ENCODE measurements around the gene SPTBN5. TPM values are rescaled to one million over a fixed set of nuclear protein-coding genes. Genes with fewer than 3 reads are reported as not detected.

SPTBN5 gene
- total RNA-seq, 3 donors from 2014 or later (not counting 1 experiment from before 2014, with no cell fraction given): 4.1 to 6.0 (median 5.2) TPM

DNA sequence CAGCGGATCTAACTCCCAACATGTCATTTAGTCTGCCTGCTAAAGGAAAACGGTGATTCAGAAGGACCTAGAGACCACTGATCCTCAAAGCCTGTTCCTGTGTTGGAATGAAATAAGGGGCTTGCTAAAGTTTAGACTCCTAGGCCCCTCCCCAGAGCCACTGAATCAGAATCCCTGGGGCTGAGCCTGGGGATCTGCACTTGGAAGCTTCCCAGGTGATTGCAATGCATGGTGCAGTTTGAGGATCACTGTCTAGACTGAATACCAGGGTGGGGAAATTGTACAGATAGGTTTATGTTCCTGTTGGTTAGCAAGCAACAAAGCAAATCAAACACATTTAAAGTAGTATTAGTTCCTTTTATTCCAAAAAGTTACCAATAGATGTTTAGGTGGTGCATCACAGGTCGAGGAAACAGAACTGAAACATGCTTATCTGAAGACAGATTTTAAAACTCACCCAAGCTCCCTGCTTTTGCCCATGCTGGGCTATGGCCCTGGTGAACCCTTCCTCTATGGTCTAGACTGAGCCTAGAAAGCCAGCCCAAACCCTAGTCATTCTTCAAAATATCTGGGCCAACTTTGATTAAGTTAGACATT, 29.6 kb upstream of the SPTBN5 start:
- ATAC-seq (no peak), DNase-seq (no peak)
- intact Hi-C loops (cut with micrococcal nuclease): no loop called here
- WGBS (ENCODE audit: insufficient coverage): 85% methylated on average over 3 of the region's 3 CpGs
- H3K36me3 ChIP-seq (ENCODE audit: control insufficient read depth, insufficient read depth, low read length): peaks cover 7% of the 10 kb centered on the region
- H3K4me3 ChIP-seq (ENCODE audit: low read length): no peak overlapping the region
- Mint-ChIP-seq H3K9me3 (no peaks in the 10 kb centered on the region), H3K4me3 (no peak overlapping the region), H3K27me3 (ENCODE audit: low read depth in 2 of 2) (no peaks in the 10 kb centered on the region), H3K4me1 (peaks cover 10 to 13% of the 10 kb centered on the region in 2 donors), H3K27ac (no peak overlapping the region), H3K36me3 (no peaks in the 10 kb centered on the region)
- H3K27ac ChIP-seq (ENCODE audit: low read length): no peak overlapping the region
- TF ChIP-seq, protein P1, sequence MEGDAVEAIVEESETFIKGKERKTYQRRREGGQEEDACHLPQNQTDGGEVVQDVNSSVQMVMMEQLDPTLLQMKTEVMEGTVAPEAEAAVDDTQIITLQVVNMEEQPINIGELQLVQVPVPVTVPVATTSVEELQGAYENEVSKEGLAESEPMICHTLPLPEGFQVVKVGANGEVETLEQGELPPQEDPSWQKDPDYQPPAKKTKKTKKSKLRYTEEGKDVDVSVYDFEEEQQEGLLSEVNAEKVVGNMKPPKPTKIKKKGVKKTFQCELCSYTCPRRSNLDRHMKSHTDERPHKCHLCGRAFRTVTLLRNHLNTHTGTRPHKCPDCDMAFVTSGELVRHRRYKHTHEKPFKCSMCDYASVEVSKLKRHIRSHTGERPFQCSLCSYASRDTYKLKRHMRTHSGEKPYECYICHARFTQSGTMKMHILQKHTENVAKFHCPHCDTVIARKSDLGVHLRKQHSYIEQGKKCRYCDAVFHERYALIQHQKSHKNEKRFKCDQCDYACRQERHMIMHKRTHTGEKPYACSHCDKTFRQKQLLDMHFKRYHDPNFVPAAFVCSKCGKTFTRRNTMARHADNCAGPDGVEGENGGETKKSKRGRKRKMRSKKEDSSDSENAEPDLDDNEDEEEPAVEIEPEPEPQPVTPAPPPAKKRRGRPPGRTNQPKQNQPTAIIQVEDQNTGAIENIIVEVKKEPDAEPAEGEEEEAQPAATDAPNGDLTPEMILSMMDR (IDR thresholded peaks at IDR 0.05): no peak
- no peaks in the 10 kb centered on the region for H3K27me3 ChIP-seq (ENCODE audit: control insufficient read depth, insufficient read depth, low read length)
- H3K9me3 ChIP-seq (ENCODE audit: control insufficient read depth, insufficient read depth, low read length): no peaks in the 10 kb centered on the region
- peaks cover 12% of the 10 kb centered on the region for H3K4me1 ChIP-seq (ENCODE audit: control insufficient read depth, insufficient read depth, low read length)

DNA sequence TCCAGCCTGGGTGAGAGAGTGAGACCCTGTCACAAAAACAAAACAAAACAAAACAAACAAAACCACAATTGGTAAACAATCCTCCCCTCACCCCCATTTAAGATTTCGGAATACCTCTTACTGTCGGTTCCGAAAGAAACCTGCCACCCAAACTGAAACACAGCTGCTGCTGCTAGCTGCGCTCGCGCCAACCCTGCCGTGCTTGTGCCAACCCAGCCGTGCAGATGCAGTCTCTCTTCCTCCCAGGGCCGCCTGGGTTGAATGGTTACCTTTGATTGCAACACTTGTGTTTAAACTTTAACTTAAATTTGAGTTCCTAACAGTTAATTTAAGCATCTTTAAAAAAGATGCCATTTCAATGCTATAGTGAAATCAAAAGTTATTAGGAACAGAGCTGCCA, 28.5 kb upstream of the SPTBN5 start:
- WGBS (ENCODE audit: insufficient coverage): 66% methylated on average over 9 of the region's 9 CpGs
- intact Hi-C loops (cut with micrococcal nuclease): no loop called here
- Mint-ChIP-seq H3K9me3 (no peaks in the 10 kb centered on the region), H3K36me3 (no peaks in the 10 kb centered on the region), H3K4me3 (no peak overlapping the region), H3K27me3 (ENCODE audit: low read depth in 2 of 2) (no peaks in the 10 kb centered on the region), H3K27ac (no peak overlapping the region), H3K4me1 (peaks cover 13 to 14% of the 10 kb centered on the region in 2 donors)
- Histone ChIP-seq H3K27ac (ENCODE audit: low read length) (no peak overlapping the region), H3K4me1 (ENCODE audit: control insufficient read depth, insufficient read depth, low read length) (peaks cover 12% of the 10 kb centered on the region), H3K9me3 (ENCODE audit: control insufficient read depth, insufficient read depth, low read length) (no peaks in the 10 kb centered on the region), H3K36me3 (ENCODE audit: control insufficient read depth, insufficient read depth, low read length) (peaks cover 7% of the 10 kb centered on the region), H3K27me3 (ENCODE audit: control insufficient read depth, insufficient read depth, low read length) (no peaks in the 10 kb centered on the region), H3K4me3 (ENCODE audit: low read length) (no peak overlapping the region)
- TF ChIP-seq, protein P1 (IDR thresholded peaks at IDR 0.05): no peak
- ATAC-seq (no peak), DNase-seq (no peak)

DNA sequence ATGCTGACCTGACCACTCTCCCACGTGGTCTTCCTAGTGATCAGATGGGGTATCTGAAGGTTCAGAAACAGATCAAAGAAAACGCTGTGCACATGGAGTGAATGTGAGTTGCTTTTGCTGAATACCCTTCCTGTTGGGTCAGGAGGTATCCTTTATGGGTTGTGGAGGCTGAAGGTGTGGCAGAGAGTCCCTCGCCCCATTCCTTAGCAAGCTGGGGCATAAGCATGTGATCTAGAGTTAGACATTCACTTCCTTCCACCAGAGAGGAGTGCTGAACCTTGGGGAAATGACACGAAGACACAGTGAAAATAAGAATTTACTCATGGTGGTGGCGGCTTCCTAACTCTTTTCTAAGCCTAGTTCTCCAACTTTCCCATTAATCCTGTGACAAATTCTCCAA, 27.8 kb upstream of the SPTBN5 start:
- Mint-ChIP-seq H3K27me3 (ENCODE audit: low read depth in 2 of 2) (no peaks in the 10 kb centered on the region), H3K36me3 (no peaks in the 10 kb centered on the region), H3K4me1 (peaks cover 11 to 13% of the 10 kb centered on the region in 2 donors), H3K27ac (no peak overlapping the region), H3K4me3 (no peak overlapping the region), H3K9me3 (no peaks in the 10 kb centered on the region)
- Histone ChIP-seq H3K4me1 (ENCODE audit: control insufficient read depth, insufficient read depth, low read length) (peaks cover 12% of the 10 kb centered on the region), H3K4me3 (ENCODE audit: low read length) (no peak overlapping the region), H3K27me3 (ENCODE audit: control insufficient read depth, insufficient read depth, low read length) (no peaks in the 10 kb centered on the region), H3K27ac (ENCODE audit: low read length) (no peak overlapping the region), H3K36me3 (ENCODE audit: control insufficient read depth, insufficient read depth, low read length) (peaks cover 7% of the 10 kb centered on the region), H3K9me3 (ENCODE audit: control insufficient read depth, insufficient read depth, low read length) (no peaks in the 10 kb centered on the region)
- DNase-seq (no peak), ATAC-seq (no peak)
- TF ChIP-seq, protein P1 (IDR thresholded peaks at IDR 0.05): no peak
- intact Hi-C loops (cut with micrococcal nuclease): no loop called here
- 86% methylated on average over 5 of the region's 5 CpGs for WGBS (ENCODE audit: insufficient coverage)

DNA sequence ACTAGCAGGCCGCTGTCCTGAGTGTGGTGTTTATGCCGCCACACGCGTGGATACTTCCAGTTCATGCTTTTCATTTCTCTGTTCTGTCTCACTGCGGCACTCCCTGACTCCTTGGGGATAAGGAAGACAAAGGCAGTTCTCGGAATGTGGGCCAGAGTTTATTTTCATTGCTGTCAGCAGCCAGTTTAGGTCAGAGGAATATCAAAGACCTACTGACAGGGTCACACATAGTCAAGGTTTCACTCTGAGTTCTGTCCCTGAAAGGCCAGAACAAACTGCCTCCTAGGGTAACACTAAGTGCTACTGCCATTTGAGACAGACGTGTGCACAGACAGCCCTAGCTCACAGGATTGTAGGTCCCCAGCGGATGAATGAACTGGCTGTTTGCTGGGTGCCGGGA, 27.3 kb upstream of the SPTBN5 start:
- H3K9me3 ChIP-seq (ENCODE audit: control insufficient read depth, insufficient read depth, low read length): no peaks in the 10 kb centered on the region
- no peak for ATAC-seq
- H3K4me3 ChIP-seq (ENCODE audit: low read length): no peak overlapping the region
- peaks cover 11 to 13% of the 10 kb centered on the region in 2 donors for H3K4me1 Mint-ChIP-seq
- no peaks in the 10 kb centered on the region for H3K36me3 Mint-ChIP-seq
- no peak overlapping the region for H3K27ac ChIP-seq (ENCODE audit: low read length)
- H3K27ac Mint-ChIP-seq: no peak overlapping the region
- no peak overlapping the region for H3K4me3 Mint-ChIP-seq
- WGBS (ENCODE audit: insufficient coverage): 95% methylated on average over 9 of the region's 9 CpGs
- DNase-seq: no peak
- intact Hi-C loops (cut with micrococcal nuclease): no loop called here
- TF ChIP-seq, protein P1 (IDR thresholded peaks at IDR 0.05): no peak
- no peaks in the 10 kb centered on the region for H3K27me3 Mint-ChIP-seq (ENCODE audit: low read depth in 2 of 2)
- H3K4me1 ChIP-seq (ENCODE audit: control insufficient read depth, insufficient read depth, low read length): peaks cover 12% of the 10 kb centered on the region
- peaks cover 7% of the 10 kb centered on the region for H3K36me3 ChIP-seq (ENCODE audit: control insufficient read depth, insufficient read depth, low read length)
- no peaks in the 10 kb centered on the region for H3K9me3 Mint-ChIP-seq
- no peaks in the 10 kb centered on the region for H3K27me3 ChIP-seq (ENCODE audit: control insufficient read depth, insufficient read depth, low read length)
